WTC11 (cell line): ENCODE measurements around the gene BAIAP2.

Experiments
- CREB1 ChIP-seq: sonication (generic); formaldehyde crosslinking; IDR thresholded peaks from 2 replicates; pipeline ENCODE4 v1.8.0; 2023; ENCODE audit warnings: mild to moderate bottlenecking, missing genetic modification reagents
- CTCF ChIP-seq: fragments of 200-600 bp; IDR thresholded peaks from 2 replicates; pipeline ENCODE4 v1.8.0; 2022; ENCODE audit warnings: antibody characterized with exemption
- GRHL2 ChIP-seq: fragments of 250-450 bp; sonication (Bioruptor Pico); IDR thresholded peaks from 2 replicates; pipeline ENCODE4 v1.8.0; 2022; ENCODE audit warnings: mild to moderate bottlenecking, moderate library complexity; ENCODE audit not compliant: insufficient replicate concordance, severe bottlenecking
- MAX ChIP-seq: sonication (generic); formaldehyde crosslinking; IDR thresholded peaks from 2 replicates; pipeline ENCODE4 v1.8.0; 2022; ENCODE audit warnings: mild to moderate bottlenecking, missing genetic modification reagents
- NFYB ChIP-seq: sonication (generic); formaldehyde crosslinking; conservative IDR thresholded peaks from 2 replicates; pipeline ENCODE4 v1.8.0; 2022; ENCODE audit warnings: low read depth, missing genetic modification reagents
- NR3C1 ChIP-seq: sonication (generic); formaldehyde crosslinking; conservative IDR thresholded peaks from 2 replicates; pipeline ENCODE4 v1.8.1; 2023; ENCODE audit warnings: low read depth, mild to moderate bottlenecking, missing genetic modification reagents
- RELA ChIP-seq: sonication (generic); formaldehyde crosslinking; IDR thresholded peaks from 2 replicates; pipeline ENCODE4 v1.8.1; 2022; ENCODE audit warnings: missing genetic modification reagents, mild to moderate bottlenecking, borderline replicate concordance
- SP1 ChIP-seq: sonication (generic); formaldehyde crosslinking; conservative IDR thresholded peaks from 2 replicates; pipeline ENCODE4 v1.8.1; 2022; ENCODE audit warnings: missing genetic modification reagents
- TEAD4 ChIP-seq: sonication (generic); formaldehyde crosslinking; IDR thresholded peaks from 2 replicates; pipeline ENCODE4 v1.8.0; 2022; ENCODE audit warnings: mild to moderate bottlenecking, missing genetic modification reagents
- USF1 ChIP-seq: sonication (generic); formaldehyde crosslinking; IDR thresholded peaks from 2 replicates; pipeline ENCODE4 v1.8.0; 2022; ENCODE audit warnings: mild to moderate bottlenecking, missing genetic modification reagents
- ZNF232 ChIP-seq: sonication (generic); formaldehyde crosslinking; IDR thresholded peaks from 2 replicates; pipeline ENCODE4 v1.8.0; 2022; ENCODE audit warnings: mild to moderate bottlenecking, missing genetic modification reagents
- ZNF423 ChIP-seq: fragments of 250-450 bp; sonication (Bioruptor Pico); IDR thresholded peaks from 2 replicates; pipeline ENCODE4 v2.1.2; 2022; ENCODE audit warnings: mild to moderate bottlenecking, moderate library complexity
- ZNF512 ChIP-seq: sonication (generic); formaldehyde crosslinking; IDR thresholded peaks from 2 replicates; pipeline ENCODE4 v1.8.1; 2022; ENCODE audit warnings: missing genetic modification reagents, borderline replicate concordance

- no peak for TF ChIP-seq RELA
- TF ChIP-seq CREB1 = no peak
- no peak for TF ChIP-seq TEAD4 (CRISPR knock-in tag)
- TF ChIP-seq SP1 (CRISPR knock-in tag) = no peak
- TF ChIP-seq CTCF = no peak
- TF ChIP-seq NFYB = no peak
- no peak for TF ChIP-seq USF1
- TF ChIP-seq NR3C1 (CRISPR knock-in tag) = no peak
- TF ChIP-seq GRHL2 = no peak
- no peak for TF ChIP-seq ZNF512 (CRISPR knock-in tag)
- no peak for TF ChIP-seq ZNF423
- TF ChIP-seq MAX (CRISPR knock-in tag) = no peak
- TF ChIP-seq ZNF232 (CRISPR knock-in tag) = no peak
Measured at GRCh38 chr17:81137248-81137647, 102.3 kb downstream of the BAIAP2 start.
